Measurements from ENCODE around the gene MINK1. TPM values are rescaled to one million over a fixed set of nuclear protein-coding genes. Genes with fewer than 3 reads are reported as not detected.

MINK1 gene
- total and polyA plus RNA-seq, 8 donors, result 39.6 to 79.3 (median 46.3) TPM

- 81 to 85% methylated on average over 13 of the region's 13 CpGs for WGBS, 2 donors
- Histone ChIP-seq H3K36me3 (no peaks in the 10 kb centered on the region), H3K27ac (no peak overlapping the region), H3K9me3 (no peaks in the 10 kb centered on the region), H3K27me3 (no peaks in the 10 kb centered on the region), H3K4me3 (no peak overlapping the region), H3K4me1 (peaks cover 0 to 12% (median 6%) of the 10 kb centered on the region in 3 donors)
- DNase-seq (peak in 1 of 6 donors; percentile 66), ATAC-seq (no peak), FAIRE-seq (no peak)
- intact Hi-C loops (cut with DNase I), result no loop called here
- TF ChIP-seq, protein P1, sequence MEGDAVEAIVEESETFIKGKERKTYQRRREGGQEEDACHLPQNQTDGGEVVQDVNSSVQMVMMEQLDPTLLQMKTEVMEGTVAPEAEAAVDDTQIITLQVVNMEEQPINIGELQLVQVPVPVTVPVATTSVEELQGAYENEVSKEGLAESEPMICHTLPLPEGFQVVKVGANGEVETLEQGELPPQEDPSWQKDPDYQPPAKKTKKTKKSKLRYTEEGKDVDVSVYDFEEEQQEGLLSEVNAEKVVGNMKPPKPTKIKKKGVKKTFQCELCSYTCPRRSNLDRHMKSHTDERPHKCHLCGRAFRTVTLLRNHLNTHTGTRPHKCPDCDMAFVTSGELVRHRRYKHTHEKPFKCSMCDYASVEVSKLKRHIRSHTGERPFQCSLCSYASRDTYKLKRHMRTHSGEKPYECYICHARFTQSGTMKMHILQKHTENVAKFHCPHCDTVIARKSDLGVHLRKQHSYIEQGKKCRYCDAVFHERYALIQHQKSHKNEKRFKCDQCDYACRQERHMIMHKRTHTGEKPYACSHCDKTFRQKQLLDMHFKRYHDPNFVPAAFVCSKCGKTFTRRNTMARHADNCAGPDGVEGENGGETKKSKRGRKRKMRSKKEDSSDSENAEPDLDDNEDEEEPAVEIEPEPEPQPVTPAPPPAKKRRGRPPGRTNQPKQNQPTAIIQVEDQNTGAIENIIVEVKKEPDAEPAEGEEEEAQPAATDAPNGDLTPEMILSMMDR (IDR thresholded peaks at IDR 0.05), result no peak
These were observed 22.3 kb upstream of the MINK1 start for GRCh38 chr17:4810696-4811290.

- TF ChIP-seq, protein P1 (IDR thresholded peaks at IDR 0.05), result no peak
- Histone ChIP-seq H3K9me3 (no peaks in the 10 kb centered on the region), H3K27me3 (no peaks in the 10 kb centered on the region), H3K4me1 (peaks cover 0 to 9% (median 6%) of the 10 kb centered on the region in 3 donors), H3K4me3 (no peak overlapping the region), H3K27ac (no peak overlapping the region), H3K36me3 (no peaks in the 10 kb centered on the region)
- ATAC-seq (no peak), FAIRE-seq (no peak), DNase-seq (peak in 1 of 6 donors; percentile 1)
- intact Hi-C loops (cut with DNase I), result no loop called here
- 94 to 95% methylated on average over 12 of the region's 12 CpGs for WGBS, 2 donors
These were observed 21.7 kb upstream of the MINK1 start for GRCh38 chr17:4811471-4811870.

GRCh38 chr17:4812690-4813089, 20.4 kb upstream of the MINK1 start:
- FAIRE-seq, result no peak

GRCh38 chr17:4815043-4815675, 18.0 kb upstream of the MINK1 start:
- no peak for FAIRE-seq
- no peaks in the 10 kb centered on the region for H3K36me3 ChIP-seq
- 86 to 87% methylated on average over 7 of the region's 7 CpGs for WGBS, 2 donors
- intact Hi-C loops (cut with DNase I), result no loop called here
- no peaks in the 10 kb centered on the region for H3K4me1 ChIP-seq
- H3K4me3 ChIP-seq, result no peak overlapping the region
- no peak for ATAC-seq
- TF ChIP-seq, protein P1 (IDR thresholded peaks at IDR 0.05), result no peak
- no peak for DNase-seq
- H3K27ac ChIP-seq, result no peak overlapping the region
- H3K9me3 ChIP-seq, result no peaks in the 10 kb centered on the region
- H3K27me3 ChIP-seq, result no peaks in the 10 kb centered on the region

More at GRCh38 chr17:4812690-4813089, 20.4 kb upstream of the MINK1 start:
- ATAC-seq (no peak), DNase-seq (peak in 1 of 6 donors; percentile 5)
- TF ChIP-seq, protein P1 (IDR thresholded peaks at IDR 0.05), result no peak
- Histone ChIP-seq H3K4me3 (no peak overlapping the region), H3K9me3 (no peaks in the 10 kb centered on the region), H3K4me1 (peaks cover 0 to 7% (median 5%) of the 10 kb centered on the region in 3 donors), H3K36me3 (no peaks in the 10 kb centered on the region), H3K27me3 (no peaks in the 10 kb centered on the region), H3K27ac (no peak overlapping the region)
- 78 to 79% methylated on average over 7 of the region's 7 CpGs for WGBS, 2 donors
- intact Hi-C loops (cut with DNase I), result no loop called here

DNA sequence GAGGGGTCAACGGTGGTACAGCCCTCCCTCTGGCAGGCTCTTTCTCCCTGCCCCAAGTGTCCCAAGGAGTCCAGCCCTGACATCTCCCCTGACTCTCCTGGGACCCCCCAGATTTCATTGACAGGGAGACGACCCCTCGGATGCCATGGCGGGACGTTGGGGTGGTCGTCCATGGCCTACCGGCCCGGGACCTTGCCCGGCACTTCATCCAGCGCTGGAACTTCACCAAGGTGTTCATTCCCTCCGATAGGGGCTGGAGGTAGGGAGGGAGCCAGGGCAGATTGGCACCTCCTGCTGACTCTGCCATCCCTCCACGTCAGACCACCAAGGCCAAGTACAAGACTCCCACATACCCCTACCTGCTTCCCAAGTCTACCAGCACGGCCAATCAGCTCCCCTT, 16.3 kb upstream of the MINK1 start:
- DNase-seq, result no peak

More for the DNA sequence above, 16.3 kb upstream of the MINK1 start:
- Histone ChIP-seq H3K4me1 (no peaks in the 10 kb centered on the region), H3K36me3 (no peaks in the 10 kb centered on the region), H3K27me3 (no peaks in the 10 kb centered on the region), H3K27ac (no peak overlapping the region), H3K4me3 (no peak overlapping the region), H3K9me3 (no peaks in the 10 kb centered on the region)
- intact Hi-C loops (cut with DNase I), result no loop called here
- FAIRE-seq (no peak), ATAC-seq (no peak)
- WGBS, 2 donors, result 84 to 87% methylated on average over 13 of the region's 13 CpGs
- TF ChIP-seq, protein P1 (IDR thresholded peaks at IDR 0.05), result no peak

Data from pancreas (tissue), 10 donors.